AG20443 (cell line): ENCODE results near the gene SQOR.
A peak's percentile ranks its signal among the peaks of the same experiment; 100 is the strongest.

ENCODE experiments used
- DNase-seq: peaks from one replicate; pipeline ENCODE4 v3.0.0; 2012; ENCODE audit warnings: low spot score, mixed read lengths

The SQOR gene

DNA sequence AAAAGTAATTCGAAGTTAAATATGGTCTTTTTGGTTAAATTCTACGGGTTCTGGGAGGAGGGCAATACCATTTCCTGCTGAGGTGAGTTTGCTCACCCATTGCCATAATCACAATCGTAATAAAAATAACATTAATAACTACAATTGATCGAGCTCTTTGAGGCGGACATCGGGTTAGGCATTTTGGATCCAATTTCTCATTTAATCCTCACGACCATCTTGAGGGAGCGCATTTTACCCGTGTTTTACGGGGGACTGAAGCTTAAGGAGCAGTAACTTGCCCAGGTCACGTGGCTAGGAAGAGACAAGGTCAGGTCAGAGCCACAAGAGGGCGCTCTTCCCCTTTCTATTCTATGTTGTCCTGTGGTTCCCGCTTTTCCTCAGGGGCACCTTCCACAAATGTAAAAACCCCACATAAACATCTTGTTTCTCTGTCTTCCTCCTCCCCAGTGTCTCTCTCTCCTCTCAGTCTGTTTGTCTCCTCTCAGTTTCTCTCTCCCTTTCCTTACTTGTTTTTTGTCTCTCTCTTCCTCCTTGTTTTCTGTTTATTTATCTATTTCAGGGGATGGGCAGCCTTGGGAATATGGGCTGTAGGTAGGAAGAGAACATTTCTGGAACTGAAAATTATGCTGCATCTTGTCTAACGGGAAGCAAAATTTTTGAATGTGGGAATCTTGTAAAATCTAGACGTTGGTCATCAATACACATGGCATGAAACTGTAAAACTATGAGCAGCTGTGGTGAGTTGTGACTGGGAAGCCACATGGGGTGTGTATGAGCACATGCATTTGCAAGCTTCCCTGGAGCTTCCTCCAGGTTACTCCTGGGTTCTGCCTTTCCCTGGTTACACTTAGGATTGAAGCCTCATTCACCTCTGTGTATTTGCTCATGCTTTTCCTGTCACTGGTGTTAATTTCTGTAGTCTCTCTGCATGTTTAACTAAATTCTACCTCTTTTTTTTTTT is 71.0 kb downstream of the SQOR start:
- DNase-seq = peak; percentile 81

DNA sequence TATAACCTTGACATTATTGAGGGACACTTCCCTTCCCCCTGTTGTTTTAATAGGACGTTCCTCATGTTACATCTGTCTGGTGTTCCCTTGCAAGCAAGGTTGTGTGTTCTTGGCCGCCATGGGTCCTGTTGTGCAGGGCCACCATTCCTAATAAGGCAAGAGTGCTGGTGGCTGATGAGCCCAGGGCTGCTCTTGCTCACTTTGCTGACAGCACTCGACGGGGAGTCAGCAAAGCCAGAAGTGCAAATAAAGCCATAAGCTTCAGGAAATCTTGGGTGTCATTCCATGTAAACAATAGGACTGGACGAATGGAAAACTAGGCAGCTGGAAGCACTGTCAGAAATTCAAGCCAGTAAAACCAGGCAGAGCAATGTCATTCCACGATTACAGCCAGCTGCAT is 75.8 kb downstream of the SQOR start:
- no peak for DNase-seq

DNA sequence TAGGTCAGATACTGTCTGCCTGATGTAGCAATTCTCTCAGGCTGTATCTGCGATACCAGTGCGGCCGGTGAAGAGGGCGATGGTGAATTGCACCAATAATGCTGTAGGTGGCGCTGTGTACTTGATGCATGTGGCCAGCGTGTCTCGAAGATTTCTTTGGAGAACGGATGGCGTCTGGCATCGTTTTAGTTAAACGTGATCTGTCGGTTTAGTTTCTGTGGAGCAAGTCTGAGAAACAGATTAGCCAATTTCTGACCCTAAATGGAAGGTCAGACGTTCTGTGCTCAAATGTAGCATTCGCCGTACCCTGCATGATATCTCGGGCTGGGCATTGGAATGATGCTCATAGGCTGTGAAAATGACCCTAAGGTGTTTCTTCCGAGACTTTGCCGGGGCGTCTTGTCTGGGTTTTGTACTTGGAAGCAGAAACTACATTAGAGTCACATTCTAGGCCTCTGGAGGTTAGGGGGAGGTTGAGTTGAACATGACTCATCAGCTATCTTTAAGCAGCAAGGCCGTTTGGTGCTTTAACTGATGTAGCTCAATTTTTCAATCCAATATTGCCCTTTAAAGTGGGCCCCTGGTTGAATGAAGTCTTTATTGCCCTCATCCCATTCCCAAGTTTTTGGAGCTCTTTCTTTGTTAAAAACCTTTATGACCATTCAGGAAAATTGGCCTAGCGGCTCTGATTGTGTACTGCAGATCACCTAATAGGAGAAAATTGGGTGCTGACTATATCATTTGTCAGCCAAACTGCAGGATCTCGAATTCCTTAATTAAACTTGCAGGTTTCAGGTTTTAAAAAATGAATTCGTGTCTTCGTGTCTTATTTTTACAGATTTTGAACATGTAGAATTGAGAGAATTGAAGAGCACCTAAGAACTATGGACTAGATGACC is 80.0 kb downstream of the SQOR start:
- DNase-seq = peak; percentile 58

DNA sequence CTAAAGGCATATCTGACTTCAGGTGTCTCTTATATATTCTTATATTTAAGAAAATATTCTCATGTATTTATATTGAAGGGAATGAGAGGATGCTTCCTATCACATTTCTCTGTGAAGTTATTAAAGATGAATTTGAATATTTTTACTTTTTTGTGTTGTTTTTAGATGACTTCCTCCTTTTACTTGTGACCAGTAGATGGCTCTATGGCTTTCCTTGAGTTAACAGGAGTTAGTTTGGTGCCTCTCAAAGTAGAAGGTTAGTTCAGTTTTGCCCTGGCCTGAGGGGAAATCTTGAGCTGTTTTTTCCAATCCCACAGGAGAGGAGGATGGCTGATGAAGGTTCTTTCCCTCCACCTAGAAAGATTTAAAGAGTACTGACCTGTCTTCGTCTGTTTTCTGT is 80.7 kb downstream of the SQOR start:
- no peak for DNase-seq

DNA sequence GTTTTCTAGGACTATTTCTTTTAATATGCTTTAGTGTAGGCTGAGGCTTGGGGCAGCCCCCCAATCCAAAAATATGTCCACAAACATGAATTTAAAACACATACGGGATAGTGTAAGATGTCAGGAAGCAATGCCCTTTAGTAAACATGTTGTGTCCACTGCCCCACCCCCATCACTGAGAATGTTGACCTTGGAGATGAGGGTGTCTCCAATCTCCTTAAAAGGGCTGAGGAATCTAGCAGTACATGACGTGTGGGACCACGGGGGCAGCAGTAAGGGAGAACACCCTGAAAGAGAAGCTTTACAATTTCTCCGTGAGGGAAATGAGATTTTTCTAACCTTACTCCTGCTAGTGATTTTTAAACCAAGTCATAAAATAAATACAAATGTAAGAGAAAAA is 84.7 kb downstream of the SQOR start:
- no peak for DNase-seq

DNA sequence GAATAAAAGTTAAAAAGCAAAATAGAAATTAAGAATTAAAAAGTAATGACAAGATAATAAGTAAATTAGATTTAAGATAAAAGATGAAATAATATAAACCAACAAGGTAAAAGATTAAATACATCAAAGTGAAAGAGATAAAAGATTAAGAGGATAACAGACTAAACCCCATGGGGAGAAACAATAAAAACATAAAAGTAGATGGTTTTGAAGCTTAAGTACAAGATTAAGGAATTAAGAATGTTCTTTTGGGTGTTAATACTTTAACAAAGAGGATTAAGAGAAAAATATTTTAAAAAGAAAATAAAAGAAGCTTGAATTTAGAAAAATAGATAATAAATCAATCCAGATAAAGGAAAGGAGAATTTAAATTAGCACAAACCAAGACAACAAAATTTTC is 85.4 kb downstream of the SQOR start:
- no peak for DNase-seq

DNA sequence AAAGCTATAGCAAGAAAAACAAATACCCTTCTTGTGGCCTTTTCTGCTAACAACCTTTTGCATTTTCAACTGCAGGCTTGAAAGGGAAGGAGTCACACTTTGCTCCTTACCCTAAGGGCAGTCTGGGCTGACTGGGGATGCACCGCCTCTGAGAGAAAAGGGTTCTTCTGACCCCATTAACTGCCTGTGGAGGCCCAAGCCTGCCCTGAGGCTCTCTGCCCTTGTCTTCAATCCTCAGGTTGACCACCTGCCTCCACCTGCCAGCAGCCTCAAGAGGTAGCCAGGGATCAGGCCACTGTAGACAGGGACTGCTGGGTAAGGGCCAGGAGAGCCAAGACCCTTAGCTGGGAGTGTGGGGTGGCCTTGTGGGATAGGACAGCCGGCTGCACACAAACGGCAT is 93.8 kb downstream of the SQOR start:
- no peak for DNase-seq

DNA sequence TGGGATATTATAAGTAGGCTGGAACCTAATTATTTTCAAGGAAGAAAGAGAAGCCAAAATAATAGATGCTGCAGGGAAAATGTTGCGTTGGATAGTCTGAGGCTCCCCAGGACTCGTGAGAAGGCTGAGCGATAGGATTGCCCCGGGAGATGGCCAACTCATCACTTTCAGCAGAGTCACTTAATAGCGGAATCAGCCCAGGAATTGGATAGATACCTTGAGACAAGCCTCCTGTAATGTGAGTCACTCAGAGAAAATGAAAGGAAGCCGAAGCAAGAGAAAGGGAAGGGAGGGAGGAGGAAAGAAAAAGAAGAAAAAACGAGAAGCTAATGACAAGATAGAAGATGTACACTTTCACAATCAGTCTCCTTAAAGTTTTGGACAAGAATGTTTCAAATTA is 94.3 kb downstream of the SQOR start:
- DNase-seq = no peak

DNA sequence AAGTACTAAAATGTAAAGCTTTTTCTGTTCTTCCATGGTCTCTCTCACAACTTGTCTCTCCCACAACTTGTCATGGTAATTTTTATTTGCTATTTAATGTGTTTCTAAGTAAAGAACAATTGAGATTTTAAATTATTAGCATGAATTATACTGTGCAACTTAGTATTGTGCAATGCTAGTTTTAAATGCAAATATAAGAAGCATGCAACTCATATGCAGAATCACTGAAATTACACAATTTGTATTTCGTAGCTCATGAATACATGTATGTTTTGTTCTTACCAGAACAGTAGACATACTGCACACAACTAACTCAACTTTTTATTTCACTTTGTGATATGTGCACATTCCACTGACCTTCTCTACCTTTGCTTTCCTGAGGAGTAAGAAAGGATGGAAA is 96.5 kb downstream of the SQOR start:
- no peak for DNase-seq

DNA sequence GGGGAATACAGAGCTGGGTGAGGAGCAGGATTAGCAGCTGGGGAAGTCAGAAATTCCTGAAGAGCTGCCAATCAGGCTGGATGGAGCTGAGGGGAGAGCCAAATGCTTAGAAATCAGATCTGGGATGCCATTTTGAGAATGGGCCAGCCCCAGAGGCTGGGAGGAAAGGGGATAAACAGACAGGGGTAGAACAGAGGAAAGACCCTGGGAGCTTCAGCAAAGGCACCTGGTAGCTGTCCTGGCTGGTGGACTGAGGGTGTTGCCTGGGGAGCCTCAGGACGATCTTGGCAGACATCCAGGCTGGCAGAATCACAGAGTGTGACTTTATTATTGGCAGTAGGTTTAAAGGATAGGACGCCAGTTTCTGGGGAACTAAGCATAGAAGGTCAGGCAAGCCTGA is 97.8 kb downstream of the SQOR start:
- DNase-seq = no peak

DNA sequence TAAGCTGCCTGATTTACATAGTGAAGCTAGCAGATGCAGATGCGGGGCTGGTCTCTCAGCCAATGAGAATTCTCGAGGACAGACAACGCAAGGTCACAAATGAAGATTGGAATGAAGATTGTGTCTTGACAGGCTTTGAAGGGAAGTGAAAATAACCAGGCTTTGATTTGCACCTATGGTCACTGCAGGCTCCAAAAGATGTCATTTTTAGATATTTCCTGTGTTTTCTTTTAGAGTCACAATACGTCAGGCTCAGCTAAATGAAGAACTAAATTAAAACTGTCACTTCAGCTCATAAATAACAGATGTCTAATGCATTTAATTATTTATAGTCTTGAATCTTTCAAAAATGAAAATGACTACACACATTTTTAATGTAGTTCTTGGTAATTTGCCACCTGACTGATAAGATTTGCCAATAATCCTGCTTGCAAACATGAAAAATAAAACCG is 99.5 kb downstream of the SQOR start:
- no peak for DNase-seq
